ENCODE data around the gene CALN1.

DNA sequence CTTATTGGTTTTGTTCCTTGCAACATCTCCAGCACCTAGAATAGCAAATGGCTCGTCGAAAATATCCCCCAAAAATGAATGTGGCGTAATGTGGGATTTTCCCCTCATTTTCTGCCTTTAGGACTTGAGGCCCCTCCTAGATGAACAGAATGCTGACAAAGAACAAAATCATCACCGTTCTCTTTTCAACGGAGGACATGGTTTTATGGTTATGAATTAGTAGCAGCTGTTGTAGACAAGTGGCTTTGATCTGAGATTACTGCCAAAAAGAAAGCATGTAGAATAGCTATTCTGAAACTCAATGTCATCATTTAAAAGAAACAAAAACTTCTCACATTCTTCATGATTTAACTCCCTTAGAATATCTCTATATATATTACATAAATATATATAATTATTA, 17.2 kb upstream of the CALN1 start:
- TF ChIP-seq MAFK (IDR thresholded peaks at IDR 0.05; ENCODE audit: low read depth, low read length) (no peak), JUN (IDR thresholded peaks at IDR 0.05; ENCODE audit: low read depth, low read length) (no peak), TBP (IDR thresholded peaks at IDR 0.05; ENCODE audit: low read depth, low read length) (no peak), RAD21 (IDR thresholded peaks at IDR 0.05 in 1 of 2, conservative IDR thresholded peaks at IDR 0.05 in 1 of 2; ENCODE audit: low read depth in 2 of 2, low read length in 2 of 2) (no peak), POLR2A (IDR thresholded peaks at IDR 0.05; ENCODE audit: control extremely low read depth in 1 of 2, low read depth in 2 of 2, low read length in 2 of 2) (no peak), SP2 (IDR thresholded peaks at IDR 0.05; ENCODE audit: low read length) (no peak), TCF12 (IDR thresholded peaks at IDR 0.05; ENCODE audit: low read depth, low read length) (no peak), RFX5 (IDR thresholded peaks at IDR 0.05; ENCODE audit: borderline replicate concordance, low read depth, low read length) (no peak), CHD1 (IDR thresholded peaks at IDR 0.05; ENCODE audit: low read depth, low read length) (no peak), ASH2L (IDR thresholded peaks at IDR 0.05; ENCODE audit: low read length) (no peak)
- TF ChIP-seq, protein P1, sequence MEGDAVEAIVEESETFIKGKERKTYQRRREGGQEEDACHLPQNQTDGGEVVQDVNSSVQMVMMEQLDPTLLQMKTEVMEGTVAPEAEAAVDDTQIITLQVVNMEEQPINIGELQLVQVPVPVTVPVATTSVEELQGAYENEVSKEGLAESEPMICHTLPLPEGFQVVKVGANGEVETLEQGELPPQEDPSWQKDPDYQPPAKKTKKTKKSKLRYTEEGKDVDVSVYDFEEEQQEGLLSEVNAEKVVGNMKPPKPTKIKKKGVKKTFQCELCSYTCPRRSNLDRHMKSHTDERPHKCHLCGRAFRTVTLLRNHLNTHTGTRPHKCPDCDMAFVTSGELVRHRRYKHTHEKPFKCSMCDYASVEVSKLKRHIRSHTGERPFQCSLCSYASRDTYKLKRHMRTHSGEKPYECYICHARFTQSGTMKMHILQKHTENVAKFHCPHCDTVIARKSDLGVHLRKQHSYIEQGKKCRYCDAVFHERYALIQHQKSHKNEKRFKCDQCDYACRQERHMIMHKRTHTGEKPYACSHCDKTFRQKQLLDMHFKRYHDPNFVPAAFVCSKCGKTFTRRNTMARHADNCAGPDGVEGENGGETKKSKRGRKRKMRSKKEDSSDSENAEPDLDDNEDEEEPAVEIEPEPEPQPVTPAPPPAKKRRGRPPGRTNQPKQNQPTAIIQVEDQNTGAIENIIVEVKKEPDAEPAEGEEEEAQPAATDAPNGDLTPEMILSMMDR (IDR thresholded peaks at IDR 0.05; ENCODE audit: control extremely low read depth in 1 of 3, insufficient read depth in 1 of 3, low read depth in 1 of 3, low read length in 3 of 3) = no peak
- TF ChIP-seq, protein P2, sequence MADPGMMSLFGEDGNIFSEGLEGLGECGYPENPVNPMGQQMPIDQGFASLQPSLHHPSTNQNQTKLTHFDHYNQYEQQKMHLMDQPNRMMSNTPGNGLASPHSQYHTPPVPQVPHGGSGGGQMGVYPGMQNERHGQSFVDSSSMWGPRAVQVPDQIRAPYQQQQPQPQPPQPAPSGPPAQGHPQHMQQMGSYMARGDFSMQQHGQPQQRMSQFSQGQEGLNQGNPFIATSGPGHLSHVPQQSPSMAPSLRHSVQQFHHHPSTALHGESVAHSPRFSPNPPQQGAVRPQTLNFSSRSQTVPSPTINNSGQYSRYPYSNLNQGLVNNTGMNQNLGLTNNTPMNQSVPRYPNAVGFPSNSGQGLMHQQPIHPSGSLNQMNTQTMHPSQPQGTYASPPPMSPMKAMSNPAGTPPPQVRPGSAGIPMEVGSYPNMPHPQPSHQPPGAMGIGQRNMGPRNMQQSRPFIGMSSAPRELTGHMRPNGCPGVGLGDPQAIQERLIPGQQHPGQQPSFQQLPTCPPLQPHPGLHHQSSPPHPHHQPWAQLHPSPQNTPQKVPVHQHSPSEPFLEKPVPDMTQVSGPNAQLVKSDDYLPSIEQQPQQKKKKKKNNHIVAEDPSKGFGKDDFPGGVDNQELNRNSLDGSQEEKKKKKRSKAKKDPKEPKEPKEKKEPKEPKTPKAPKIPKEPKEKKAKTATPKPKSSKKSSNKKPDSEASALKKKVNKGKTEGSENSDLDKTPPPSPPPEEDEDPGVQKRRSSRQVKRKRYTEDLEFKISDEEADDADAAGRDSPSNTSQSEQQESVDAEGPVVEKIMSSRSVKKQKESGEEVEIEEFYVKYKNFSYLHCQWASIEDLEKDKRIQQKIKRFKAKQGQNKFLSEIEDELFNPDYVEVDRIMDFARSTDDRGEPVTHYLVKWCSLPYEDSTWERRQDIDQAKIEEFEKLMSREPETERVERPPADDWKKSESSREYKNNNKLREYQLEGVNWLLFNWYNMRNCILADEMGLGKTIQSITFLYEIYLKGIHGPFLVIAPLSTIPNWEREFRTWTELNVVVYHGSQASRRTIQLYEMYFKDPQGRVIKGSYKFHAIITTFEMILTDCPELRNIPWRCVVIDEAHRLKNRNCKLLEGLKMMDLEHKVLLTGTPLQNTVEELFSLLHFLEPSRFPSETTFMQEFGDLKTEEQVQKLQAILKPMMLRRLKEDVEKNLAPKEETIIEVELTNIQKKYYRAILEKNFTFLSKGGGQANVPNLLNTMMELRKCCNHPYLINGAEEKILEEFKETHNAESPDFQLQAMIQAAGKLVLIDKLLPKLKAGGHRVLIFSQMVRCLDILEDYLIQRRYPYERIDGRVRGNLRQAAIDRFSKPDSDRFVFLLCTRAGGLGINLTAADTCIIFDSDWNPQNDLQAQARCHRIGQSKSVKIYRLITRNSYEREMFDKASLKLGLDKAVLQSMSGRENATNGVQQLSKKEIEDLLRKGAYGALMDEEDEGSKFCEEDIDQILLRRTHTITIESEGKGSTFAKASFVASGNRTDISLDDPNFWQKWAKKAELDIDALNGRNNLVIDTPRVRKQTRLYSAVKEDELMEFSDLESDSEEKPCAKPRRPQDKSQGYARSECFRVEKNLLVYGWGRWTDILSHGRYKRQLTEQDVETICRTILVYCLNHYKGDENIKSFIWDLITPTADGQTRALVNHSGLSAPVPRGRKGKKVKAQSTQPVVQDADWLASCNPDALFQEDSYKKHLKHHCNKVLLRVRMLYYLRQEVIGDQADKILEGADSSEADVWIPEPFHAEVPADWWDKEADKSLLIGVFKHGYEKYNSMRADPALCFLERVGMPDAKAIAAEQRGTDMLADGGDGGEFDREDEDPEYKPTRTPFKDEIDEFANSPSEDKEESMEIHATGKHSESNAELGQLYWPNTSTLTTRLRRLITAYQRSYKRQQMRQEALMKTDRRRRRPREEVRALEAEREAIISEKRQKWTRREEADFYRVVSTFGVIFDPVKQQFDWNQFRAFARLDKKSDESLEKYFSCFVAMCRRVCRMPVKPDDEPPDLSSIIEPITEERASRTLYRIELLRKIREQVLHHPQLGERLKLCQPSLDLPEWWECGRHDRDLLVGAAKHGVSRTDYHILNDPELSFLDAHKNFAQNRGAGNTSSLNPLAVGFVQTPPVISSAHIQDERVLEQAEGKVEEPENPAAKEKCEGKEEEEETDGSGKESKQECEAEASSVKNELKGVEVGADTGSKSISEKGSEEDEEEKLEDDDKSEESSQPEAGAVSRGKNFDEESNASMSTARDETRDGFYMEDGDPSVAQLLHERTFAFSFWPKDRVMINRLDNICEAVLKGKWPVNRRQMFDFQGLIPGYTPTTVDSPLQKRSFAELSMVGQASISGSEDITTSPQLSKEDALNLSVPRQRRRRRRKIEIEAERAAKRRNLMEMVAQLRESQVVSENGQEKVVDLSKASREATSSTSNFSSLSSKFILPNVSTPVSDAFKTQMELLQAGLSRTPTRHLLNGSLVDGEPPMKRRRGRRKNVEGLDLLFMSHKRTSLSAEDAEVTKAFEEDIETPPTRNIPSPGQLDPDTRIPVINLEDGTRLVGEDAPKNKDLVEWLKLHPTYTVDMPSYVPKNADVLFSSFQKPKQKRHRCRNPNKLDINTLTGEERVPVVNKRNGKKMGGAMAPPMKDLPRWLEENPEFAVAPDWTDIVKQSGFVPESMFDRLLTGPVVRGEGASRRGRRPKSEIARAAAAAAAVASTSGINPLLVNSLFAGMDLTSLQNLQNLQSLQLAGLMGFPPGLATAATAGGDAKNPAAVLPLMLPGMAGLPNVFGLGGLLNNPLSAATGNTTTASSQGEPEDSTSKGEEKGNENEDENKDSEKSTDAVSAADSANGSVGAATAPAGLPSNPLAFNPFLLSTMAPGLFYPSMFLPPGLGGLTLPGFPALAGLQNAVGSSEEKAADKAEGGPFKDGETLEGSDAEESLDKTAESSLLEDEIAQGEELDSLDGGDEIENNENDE (IDR thresholded peaks at IDR 0.05; ENCODE audit: insufficient replicate concordance, low read length) = no peak
- TF ChIP-seq, protein P3, sequence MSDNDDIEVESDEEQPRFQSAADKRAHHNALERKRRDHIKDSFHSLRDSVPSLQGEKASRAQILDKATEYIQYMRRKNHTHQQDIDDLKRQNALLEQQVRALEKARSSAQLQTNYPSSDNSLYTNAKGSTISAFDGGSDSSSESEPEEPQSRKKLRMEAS (IDR thresholded peaks at IDR 0.05) = no peak

All from H1 (cell line).